ENCODE data around the gene AK1.

AK1 gene

GRCh38 chr9:127924736-127925444 is 47.4 kb upstream of the AK1 start:
- Histone ChIP-seq H3K27ac (ENCODE audit: low read length) (no peak overlapping the region), H3K4me1 (ENCODE audit: low read length) (peaks cover 37% of the 10 kb centered on the region), H3K4me2 (ENCODE audit: low read depth, low read length) (no peak overlapping the region), H3K36me3 (replicated peaks; ENCODE audit: insufficient read depth, low read length) (no peaks in the 10 kb centered on the region), H3K9ac (ENCODE audit: low read length) (no peak overlapping the region), H4K20me1 (ENCODE audit: insufficient read depth, low read length) (no peaks in the 10 kb centered on the region), H3K79me2 (ENCODE audit: low read length) (no peaks in the 10 kb centered on the region), H3K9me3 (replicated peaks; ENCODE audit: insufficient read depth, low read length) (no peaks in the 10 kb centered on the region), H3K9me2 (replicated peaks; ENCODE audit: insufficient read depth, low read length) (no peaks in the 10 kb centered on the region), H3F3A (ENCODE audit: insufficient read depth, low read length) (peaks cover 40% of the 10 kb centered on the region), H3K27me3 (replicated peaks; ENCODE audit: insufficient read depth, low read length) (no peaks in the 10 kb centered on the region), H2AFZ (ENCODE audit: low read length) (no peak overlapping the region), H3K4me3 (ENCODE audit: low read length) (no peak overlapping the region)
- DNase-seq, result no peak
- no peak for TF ChIP-seq EZH2 (optimal IDR thresholded peaks at IDR 0.05; ENCODE audit: low read depth, low read length)
- TF ChIP-seq, protein P1, sequence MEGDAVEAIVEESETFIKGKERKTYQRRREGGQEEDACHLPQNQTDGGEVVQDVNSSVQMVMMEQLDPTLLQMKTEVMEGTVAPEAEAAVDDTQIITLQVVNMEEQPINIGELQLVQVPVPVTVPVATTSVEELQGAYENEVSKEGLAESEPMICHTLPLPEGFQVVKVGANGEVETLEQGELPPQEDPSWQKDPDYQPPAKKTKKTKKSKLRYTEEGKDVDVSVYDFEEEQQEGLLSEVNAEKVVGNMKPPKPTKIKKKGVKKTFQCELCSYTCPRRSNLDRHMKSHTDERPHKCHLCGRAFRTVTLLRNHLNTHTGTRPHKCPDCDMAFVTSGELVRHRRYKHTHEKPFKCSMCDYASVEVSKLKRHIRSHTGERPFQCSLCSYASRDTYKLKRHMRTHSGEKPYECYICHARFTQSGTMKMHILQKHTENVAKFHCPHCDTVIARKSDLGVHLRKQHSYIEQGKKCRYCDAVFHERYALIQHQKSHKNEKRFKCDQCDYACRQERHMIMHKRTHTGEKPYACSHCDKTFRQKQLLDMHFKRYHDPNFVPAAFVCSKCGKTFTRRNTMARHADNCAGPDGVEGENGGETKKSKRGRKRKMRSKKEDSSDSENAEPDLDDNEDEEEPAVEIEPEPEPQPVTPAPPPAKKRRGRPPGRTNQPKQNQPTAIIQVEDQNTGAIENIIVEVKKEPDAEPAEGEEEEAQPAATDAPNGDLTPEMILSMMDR (IDR thresholded peaks at IDR 0.05; ENCODE audit: low read length), result no peak
- no peak for TF ChIP-seq EZH2phosphoT487 (IDR thresholded peaks at IDR 0.05; ENCODE audit: low read length)

- Histone ChIP-seq H3K27me3 (replicated peaks; ENCODE audit: insufficient read depth, low read length) (no peaks in the 10 kb centered on the region), H3K9me3 (replicated peaks; ENCODE audit: insufficient read depth, low read length) (no peaks in the 10 kb centered on the region), H3K27ac (ENCODE audit: low read length) (no peak overlapping the region), H3K9me2 (replicated peaks; ENCODE audit: insufficient read depth, low read length) (no peaks in the 10 kb centered on the region), H3K9ac (ENCODE audit: low read length) (no peak overlapping the region), H3F3A (ENCODE audit: insufficient read depth, low read length) (peaks cover 30% of the 10 kb centered on the region), H3K4me1 (ENCODE audit: low read length) (peaks cover 26% of the 10 kb centered on the region), H4K20me1 (ENCODE audit: insufficient read depth, low read length) (no peaks in the 10 kb centered on the region), H3K4me2 (ENCODE audit: low read depth, low read length) (no peak overlapping the region), H3K4me3 (ENCODE audit: low read length) (no peak overlapping the region), H3K36me3 (replicated peaks; ENCODE audit: insufficient read depth, low read length) (no peaks in the 10 kb centered on the region), H3K79me2 (ENCODE audit: low read length) (peaks cover 4% of the 10 kb centered on the region; the same call in 1 of the 2 replicates), H2AFZ (ENCODE audit: low read length) (no peak overlapping the region)
- TF ChIP-seq EZH2 (optimal IDR thresholded peaks at IDR 0.05; ENCODE audit: low read depth, low read length) (no peak), EZH2phosphoT487 (IDR thresholded peaks at IDR 0.05; ENCODE audit: low read length) (no peak)
- TF ChIP-seq, protein P1 (IDR thresholded peaks at IDR 0.05; ENCODE audit: low read length), result no peak
- no peak for DNase-seq
Observed at GRCh38 chr9:127923771-127924170, 46.3 kb upstream of the AK1 start.

GRCh38 chr9:127923046-127923445 is 45.6 kb upstream of the AK1 start:
- Histone ChIP-seq H3K9me2 (replicated peaks; ENCODE audit: insufficient read depth, low read length) (no peaks in the 10 kb centered on the region), H3K4me2 (ENCODE audit: low read depth, low read length) (no peak overlapping the region), H3K27me3 (replicated peaks; ENCODE audit: insufficient read depth, low read length) (no peaks in the 10 kb centered on the region), H3K36me3 (replicated peaks; ENCODE audit: insufficient read depth, low read length) (no peaks in the 10 kb centered on the region), H3K9ac (ENCODE audit: low read length) (no peak overlapping the region), H3K27ac (ENCODE audit: low read length) (no peak overlapping the region), H3F3A (ENCODE audit: insufficient read depth, low read length) (peaks cover 22% of the 10 kb centered on the region), H3K79me2 (ENCODE audit: low read length) (peaks cover 8% of the 10 kb centered on the region), H3K4me3 (ENCODE audit: low read length) (no peak overlapping the region), H3K4me1 (ENCODE audit: low read length) (peaks cover 25% of the 10 kb centered on the region), H2AFZ (ENCODE audit: low read length) (no peak overlapping the region), H4K20me1 (ENCODE audit: insufficient read depth, low read length) (no peaks in the 10 kb centered on the region), H3K9me3 (replicated peaks; ENCODE audit: insufficient read depth, low read length) (no peaks in the 10 kb centered on the region)
- TF ChIP-seq, protein P1 (IDR thresholded peaks at IDR 0.05; ENCODE audit: low read length), result no peak
- TF ChIP-seq EZH2phosphoT487 (IDR thresholded peaks at IDR 0.05; ENCODE audit: low read length) (no peak), EZH2 (optimal IDR thresholded peaks at IDR 0.05; ENCODE audit: low read depth, low read length) (no peak)
- no peak for DNase-seq
